DND-41 (cell line): ENCODE results near the gene ACSS3.
"Not testable (repeated sequence)": the region's sequence is repeated elsewhere in the genome, so short reads cannot be mapped to it uniquely, and the experiment has no call there.

Experiments used
- ATAC-seq: fragments of 200-7000 bp; cut with Tn5 transposase; 3 replicates; pipeline ENCODE4 v1.9.1; 2021; ENCODE audit warnings: low read depth; ENCODE audit not compliant: insufficient read depth
- DNase-seq: peaks from one replicate; pipeline ENCODE4 v3.0.0-alpha.2; 2020
- H2AFZ ChIP-seq: 2 replicates; pipeline ENCODE4 v1.6.0; 2012; ENCODE audit warnings: low read depth, low read length
- H3K27ac ChIP-seq: 2 replicates; pipeline ENCODE4 v1.5.1; 2012; ENCODE audit warnings: low read length, inconsistent platforms
- H3K27me3 ChIP-seq: fragments of 200-600 bp; sonication (generic); 2 replicates; pipeline ENCODE4 v1.6.0; 2012; ENCODE audit warnings: low read length, mild to moderate bottlenecking, inconsistent platforms; ENCODE audit not compliant: insufficient read depth, poor library complexity
- H3K36me3 ChIP-seq: 2 replicates; pipeline ENCODE4 v1.5.1; 2012; ENCODE audit warnings: low read length, inconsistent platforms; ENCODE audit not compliant: insufficient read depth
- H3K4me1 ChIP-seq: 2 replicates; pipeline ENCODE4 v1.5.1; 2012; ENCODE audit warnings: mild to moderate bottlenecking, low read length; ENCODE audit not compliant: insufficient read depth
- H3K4me2 ChIP-seq: 2 replicates; pipeline ENCODE4 v1.6.0; 2012; ENCODE audit warnings: mild to moderate bottlenecking, moderate library complexity, low read length, inconsistent platforms; ENCODE audit not compliant: insufficient read depth
- H3K4me3 ChIP-seq, 2 experiments: fragments of 200-600 bp in 1 of 2; shearing (Covaris generic) in 1 of 2; 2 replicates each; pipeline ENCODE4 v1.5.1; 2012 to 2016; ENCODE audit warnings: inconsistent platforms in 2 of 2, low read length in 2 of 2, mild to moderate bottlenecking in 2 of 2, low read depth in 1 of 2, moderate library complexity in 1 of 2
- H3K79me2 ChIP-seq: 2 replicates; pipeline ENCODE4 v1.6.0; 2012; ENCODE audit warnings: low read length, inconsistent platforms; ENCODE audit not compliant: insufficient read depth
- H3K9ac ChIP-seq: 2 replicates; pipeline ENCODE4 v1.6.0; 2012; ENCODE audit warnings: low read depth, mild to moderate bottlenecking, inconsistent platforms, low read length, moderate library complexity
- H3K9me3 ChIP-seq: 2 replicates; pipeline ENCODE4 v1.5.1; 2012; ENCODE audit warnings: low read length, moderate library complexity, mild to moderate bottlenecking, inconsistent platforms; ENCODE audit not compliant: insufficient read depth, severe bottlenecking
- H4K20me1 ChIP-seq: 2 replicates; pipeline ENCODE4 v1.6.0; 2012; ENCODE audit warnings: low read length; ENCODE audit not compliant: insufficient read depth
- CTCF ChIP-seq: IDR thresholded peaks from 2 replicates; pipeline ENCODE4 v1.5.1; 2012; ENCODE audit warnings: borderline replicate concordance, low read length, moderate library complexity, mild to moderate bottlenecking; ENCODE audit not compliant: poor library complexity, severe bottlenecking; ENCODE audit errors: extremely low read depth
- EZH2 ChIP-seq: IDR thresholded peaks from 3 replicates; pipeline ENCODE4 v1.6.1; 2012; ENCODE audit warnings: borderline replicate concordance, low read depth, mild to moderate bottlenecking, moderate library complexity, low read length, inconsistent platforms; ENCODE audit not compliant: severe bottlenecking

The ACSS3 gene

GRCh38 chr12:81209012-81209411 lies 131.1 kb downstream of the ACSS3 start:
- Histone ChIP-seq H3K9me3 (no peaks in the 10 kb centered on the region), H4K20me1 (no peaks in the 10 kb centered on the region), H3K27ac (no peak overlapping the region), H3K9ac (no peak overlapping the region), H3K4me2 (no peak overlapping the region), H3K4me3 (no peak overlapping the region), H3K4me1 (no peaks in the 10 kb centered on the region), H3K79me2 (no peaks in the 10 kb centered on the region), H3K27me3 (no peaks in the 10 kb centered on the region), H2AFZ (no peak overlapping the region), H3K36me3 (no peaks in the 10 kb centered on the region)
- no peak for TF ChIP-seq EZH2
- no peak for TF ChIP-seq CTCF
- no peak for ATAC-seq
- no peak for DNase-seq

- H3K4me2 ChIP-seq, H3K27me3 ChIP-seq, DNase-seq, H2AFZ ChIP-seq, H3K79me2 ChIP-seq, H3K27ac ChIP-seq, H3K9ac ChIP-seq, H4K20me1 ChIP-seq, H3K9me3 ChIP-seq, H3K36me3 ChIP-seq, ATAC-seq, H3K4me1 ChIP-seq, H3K4me3 ChIP-seq: not testable (repeated sequence)
Observed at GRCh38 chr12:81209772-81210225, 131.9 kb downstream of the ACSS3 start.

- no peak for ATAC-seq
- no peak for DNase-seq
- H3K9ac ChIP-seq, result no peak overlapping the region
Observed at GRCh38 chr12:81211306-81211705, 133.4 kb downstream of the ACSS3 start.

More at GRCh38 chr12:81211306-81211705, 133.4 kb downstream of the ACSS3 start:
- Histone ChIP-seq H3K36me3 (no peaks in the 10 kb centered on the region), H3K4me3 (no peak overlapping the region), H3K9me3 (no peaks in the 10 kb centered on the region), H4K20me1 (no peaks in the 10 kb centered on the region), H3K4me2 (no peak overlapping the region), H3K27me3 (no peaks in the 10 kb centered on the region), H3K79me2 (no peaks in the 10 kb centered on the region), H3K27ac (no peak overlapping the region), H3K4me1 (no peaks in the 10 kb centered on the region), H2AFZ (no peak overlapping the region)
- TF ChIP-seq EZH2, result no peak
- TF ChIP-seq CTCF, result no peak
